ENCODE measurements around the gene NUP153. TPM values are rescaled to one million over a fixed set of nuclear protein-coding genes. Genes with fewer than 3 reads are reported as not detected.

Gene NUP153
- total and polyA plus RNA-seq, 2 of the 8 experiments (the other 6 are each of a cell fraction or from before 2014, with no cell fraction given), result 47.0 to 84.8 TPM

GRCh38 chr6:17599877-17600526, 106.7 kb downstream of the NUP153 start, which contains the start of gene FAM8A1:
Gene FAM8A1, plus strand, starts transcription at chr6:17600302. Its CDS starts 108 bp downstream, at chr6:17600410.
- Histone ChIP-seq H3K27me3 (replicated peaks in 1 of 4; ENCODE audit: control insufficient read depth in 3 of 4, extremely low read depth in 1 of 4, insufficient read depth in 3 of 4, low read length in 3 of 4) (no peaks in the 10 kb centered on the region), H3K23me2 (ENCODE audit: low read depth, low read length) (peaks cover 6% of the 10 kb centered on the region; the same call in 1 of the 2 replicates), H3K4me1 (replicated peaks in 1 of 4; ENCODE audit: control insufficient read depth in 3 of 4, insufficient read depth in 4 of 4, low read length in 3 of 4) (0 out of 7 replicates have a peak, but pooled peaks cover 0 to 4% (median under 1%) of the 10 kb centered on the region in 4 experiments), H3K4ac (replicated peaks; ENCODE audit: insufficient read length, low read depth, low read length) (no peak within 1 kb of the TSS), H3K27ac (ENCODE audit: low read depth, low read length) (peak within 1 kb of the TSS; percentile 46; the same call in 1 of the 2 replicates), H3K14ac (ENCODE audit: insufficient read length) (no peak within 1 kb of the TSS), H2AK5ac (ENCODE audit: low read depth, low read length) (no peak within 1 kb of the TSS), H3K18ac (ENCODE audit: extremely low read depth, low read length) (peak within 1 kb of the TSS; percentile 72; the same call in 1 of the 2 replicates), H3K36me3 (ENCODE audit: control insufficient read depth in 2 of 4, insufficient read depth in 4 of 4, low read length in 3 of 4) (no peaks in the 10 kb centered on the region), H4K8ac (ENCODE audit: extremely low read depth, insufficient read depth, low read length) (peak within 1 kb of the TSS; percentile 9; the same call in 1 of the 2 replicates), H2BK120ac (replicated peaks; ENCODE audit: low read depth, low read length) (no peak within 1 kb of the TSS), H4K5ac (ENCODE audit: insufficient read length, low read depth, low read length) (no peak within 1 kb of the TSS), H4K91ac (replicated peaks; ENCODE audit: insufficient read length, low read length) (no peak within 1 kb of the TSS), H3K56ac (replicated peaks; ENCODE audit: insufficient read length, low read depth, low read length) (peak within 1 kb of the TSS; percentile 61), H3K79me2 (ENCODE audit: control insufficient read depth in 1 of 2, insufficient read depth in 2 of 2, low read length in 2 of 2) (no peaks in the 10 kb centered on the region), H3K23ac (ENCODE audit: insufficient read length) (no peak within 1 kb of the TSS), H2BK15ac (ENCODE audit: low read length) (no peak within 1 kb of the TSS), H2BK12ac (ENCODE audit: low read depth, low read length) (no peak within 1 kb of the TSS), H3K9me3 (ENCODE audit: insufficient read depth in 2 of 2, low read depth in 1 of 2, low read length in 1 of 2) (no peaks in the 10 kb centered on the region), H2AFZ (ENCODE audit: low read length) (peak within 1 kb of the TSS; percentile 96), H3K4me2 (ENCODE audit: insufficient read depth in 1 of 2, low read depth in 2 of 2, low read length in 2 of 2) (peak within 1 kb of the TSS; percentile 74 to 76), H2BK5ac (ENCODE audit: low read depth, low read length) (no peak within 1 kb of the TSS; the same call in 1 of the 2 replicates), H2BK20ac (ENCODE audit: low read length) (no peak within 1 kb of the TSS), H4K20me1 (replicated peaks in 1 of 2; ENCODE audit: control insufficient read depth in 1 of 2, insufficient read depth in 2 of 2, low read length in 2 of 2) (no peaks in the 10 kb centered on the region), H3K9ac (replicated peaks in 1 of 4; ENCODE audit: extremely low read depth in 1 of 4, low read depth in 3 of 4, low read length in 3 of 4) (peak within 1 kb of the TSS; percentile 0 to 70 (median 66); a peak in 6 of 7 replicates), H3K4me3 (ENCODE audit: extremely low read depth in 1 of 4, insufficient read depth in 2 of 4, low read depth in 3 of 4, low read length in 4 of 4) (peak within 1 kb of the TSS; percentile 53 to 95 (median 72)), H3K79me1 (ENCODE audit: low read depth, low read length) (no peaks in the 10 kb centered on the region)
- DNase-seq (ENCODE audit: low read depth in 1 of 2, low spot score in 2 of 2), result peak; percentile 90 to 96
- ChIA-PET POLR2A (ENCODE audit: partially characterized antibody) (interaction anchor here (0.6 to 3.2 kb wide), 11 partner anchors 10 to 205 kb away, joined by 3 to 14 read pairs (median 3); partner anchors contain the start of gene NUP153), CTCF (ENCODE audit: partially characterized antibody) (interaction anchor here (0.6 to 2.8 kb wide), 7 partner anchors 9 to 449 kb away, joined by 3 to 15 read pairs (median 4); no protein-coding TSS in a partner anchor)
- 24% methylated on average over 25 of the region's 42 CpGs; no CpG with 5 or more reads in 1 of the 2 experiments for WGBS, 2 experiments (ENCODE audit: extremely low coverage in 1 of 2, insufficient coverage in 1 of 2, insufficient read length in 1 of 2, insufficient replicate concordance in 2 of 2, low coverage in 1 of 2, low lambda C conversion rate in 2 of 2, missing lambda C conversion rate in 1 of 2)
- FAIRE-seq, result no peak
- TF ChIP-seq HDAC2 (IDR thresholded peaks at IDR 0.05; ENCODE audit: borderline replicate concordance in 1 of 2, low read depth in 2 of 2, low read length in 2 of 2) (no peak), SIRT6 (IDR thresholded peaks at IDR 0.05; ENCODE audit: low read length) (no peak), EP300 (IDR thresholded peaks at IDR 0.05; ENCODE audit: borderline replicate concordance in 1 of 2, low read depth in 2 of 2, low read length in 2 of 2) (no peak), MAFK (IDR thresholded peaks at IDR 0.05; ENCODE audit: low read depth, low read length) (no peak), KDM4A (IDR thresholded peaks at IDR 0.05; ENCODE audit: low read depth, low read length, severe bottlenecking) (no peak), CTBP2 (IDR thresholded peaks at IDR 0.05; ENCODE audit: borderline replicate concordance, insufficient read depth, insufficient read length, low read length) (no peak), SUZ12 (IDR thresholded peaks at IDR 0.05; ENCODE audit: low read length) (no peak), SP4 (IDR thresholded peaks at IDR 0.05; ENCODE audit: low read length) (no peak), PHF8 (conservative IDR thresholded peaks at IDR 0.05; ENCODE audit: low read depth, low read length) (peak; percentile 66), ASH2L (IDR thresholded peaks at IDR 0.05; ENCODE audit: low read length) (no peak)
